Heart left ventricle (tissue), 13 donors: Measurements from ENCODE around the gene PDIK1L.

Experiments used
- POLR2A ChIP-seq, 2 donors: fragments of 450-650 bp; IDR thresholded peaks; one replicate each; pipeline ENCODE4 v1.6.1; 2017; ENCODE audit warnings: antibody characterized with exemption in 2 of 2, mild to moderate bottlenecking in 2 of 2, moderate library complexity in 2 of 2
- TF ChIP-seq, protein P1 (sequence below), 12 donors: fragments of 200-600 bp; sonication (generic) in 4 of 12; IDR thresholded peaks; one replicate each; pipeline versions ENCODE4 v1.5.0 to v1.8.0; 2018 to 2022; ENCODE audit warnings: antibody characterized with exemption in 12 of 12, mild to moderate bottlenecking in 5 of 12
- donor health status: ischemic (EF 13 %, LVEDD 7.1; RV severe dilation, severe dysfunction).
- donor health status: DM: no; HTN: yes; CAD: no.
- donor health status: DM: no; HTN: no; CAD: no.
- donor health status: ischemic (EF 25% LVEDD 6.9; RV normal size, moderate dysfunction).
- donor health status: ischemic (EF 25% LVEDD 5.7; RV mildly dilated, moderate dysfunction).
- donor health status: ischemic (EF 35%, LVEDD 5.7; RV mildly dilated, moderate dysfunction).
- donor health status: nonischemic (EF 11% LVEDD 7.7; RV severe dilation, severe dysfunction).
- donor health status: DM: yes; HTN: yes; CAD: no.
- donor health status: PGD.
- donor health status: ischemic (EF 29% LVEDD 5.4; RV normal size, mild dysfunction).
- donor health status: nonischemic (EF 23%, LVEDD 6.1; RV moderate dilation, normal function).

DNA sequence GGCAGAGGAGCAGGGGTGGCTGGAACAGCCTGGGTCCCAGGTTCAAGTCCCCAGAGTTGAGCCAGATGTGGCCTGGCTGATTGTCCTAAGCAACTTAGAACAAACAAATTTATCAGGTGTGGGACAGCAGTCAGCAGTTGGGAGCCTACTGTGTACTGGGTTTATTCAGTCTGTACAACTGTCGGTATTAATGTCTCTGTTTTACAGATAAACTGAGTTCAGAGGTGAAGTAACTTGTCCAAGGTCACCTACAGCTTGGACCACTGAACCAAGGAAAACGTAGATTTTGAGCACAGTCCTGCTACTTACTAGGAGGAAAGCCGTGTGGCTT lies 29.6 kb upstream of the PDIK1L start:
- TF ChIP-seq, protein P1, sequence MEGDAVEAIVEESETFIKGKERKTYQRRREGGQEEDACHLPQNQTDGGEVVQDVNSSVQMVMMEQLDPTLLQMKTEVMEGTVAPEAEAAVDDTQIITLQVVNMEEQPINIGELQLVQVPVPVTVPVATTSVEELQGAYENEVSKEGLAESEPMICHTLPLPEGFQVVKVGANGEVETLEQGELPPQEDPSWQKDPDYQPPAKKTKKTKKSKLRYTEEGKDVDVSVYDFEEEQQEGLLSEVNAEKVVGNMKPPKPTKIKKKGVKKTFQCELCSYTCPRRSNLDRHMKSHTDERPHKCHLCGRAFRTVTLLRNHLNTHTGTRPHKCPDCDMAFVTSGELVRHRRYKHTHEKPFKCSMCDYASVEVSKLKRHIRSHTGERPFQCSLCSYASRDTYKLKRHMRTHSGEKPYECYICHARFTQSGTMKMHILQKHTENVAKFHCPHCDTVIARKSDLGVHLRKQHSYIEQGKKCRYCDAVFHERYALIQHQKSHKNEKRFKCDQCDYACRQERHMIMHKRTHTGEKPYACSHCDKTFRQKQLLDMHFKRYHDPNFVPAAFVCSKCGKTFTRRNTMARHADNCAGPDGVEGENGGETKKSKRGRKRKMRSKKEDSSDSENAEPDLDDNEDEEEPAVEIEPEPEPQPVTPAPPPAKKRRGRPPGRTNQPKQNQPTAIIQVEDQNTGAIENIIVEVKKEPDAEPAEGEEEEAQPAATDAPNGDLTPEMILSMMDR (IDR thresholded peaks at IDR 0.05), result no peak
- TF ChIP-seq POLR2A (IDR thresholded peaks at IDR 0.05), result no peak
